ENCODE data around the gene BIN1. TPM values are rescaled to one million over a fixed set of nuclear protein-coding genes. Genes with fewer than 3 reads are reported as not detected.

Gene BIN1
- total RNA-seq, 4 donors from 2014 or later = 1,150 to 2,167 (median 1,736) TPM

DNA sequence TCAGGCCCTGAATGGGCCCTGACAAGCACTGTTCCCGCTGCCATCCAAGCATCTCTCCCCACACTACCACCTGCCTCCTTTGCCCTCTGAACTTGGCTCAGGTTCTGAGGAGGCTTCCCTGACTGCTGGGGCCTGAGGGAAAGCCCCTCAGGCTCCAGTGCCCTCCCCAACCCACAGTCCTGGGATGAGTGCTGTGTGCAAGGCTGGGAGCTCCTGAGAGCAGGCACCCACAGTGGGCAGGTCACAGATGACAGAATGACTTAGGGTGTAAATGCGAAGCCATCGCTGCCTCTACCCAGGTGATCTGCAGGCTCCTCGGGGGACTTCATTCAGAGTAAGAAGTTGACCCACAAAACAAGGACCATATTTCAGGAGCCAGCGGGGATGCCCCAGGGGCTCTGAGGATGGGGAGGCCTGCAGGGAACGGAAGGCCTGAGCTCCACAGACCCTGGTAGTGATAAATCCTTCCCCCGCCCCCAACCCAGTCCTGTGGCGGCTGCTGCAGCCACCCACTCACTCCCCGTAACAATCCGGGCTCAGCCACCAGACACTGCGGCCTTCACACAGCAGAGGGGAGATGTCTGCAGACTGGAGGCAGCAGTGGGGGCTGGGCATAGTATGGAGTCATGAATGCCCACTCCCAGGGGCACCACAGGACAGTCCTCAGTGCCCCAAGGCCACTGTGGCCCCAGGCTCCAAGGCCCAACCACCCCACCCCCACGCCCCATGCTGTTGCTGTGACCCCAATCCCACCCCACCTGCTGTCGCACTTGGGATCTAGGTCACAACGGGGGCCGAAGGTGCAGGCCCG is 8.9 kb downstream of the BIN1 start:
- Histone ChIP-seq H3K4me1 (peaks cover 95 to 100% of the 10 kb centered on the region in 2 donors), H3K27me3 (no peaks in the 10 kb centered on the region), H3K9me3 (no peaks in the 10 kb centered on the region), H3K4me3 (no peak overlapping the region), H3K27ac (peak overlapping the region; percentile 97 to 100 (median 100)), H3K36me3 (no peaks in the 10 kb centered on the region)
- in situ Hi-C loops (cut with MboI; ENCODE audit: low sequenced_read_pairs in 4 of 4) = loop anchor here in 2 of 4 donors (25.0 kb wide), 2 partner anchors 289 to 314 kb away; partner anchors contain the start of genes MAP3K2 (in 1 of the 2) and PROC (in 1 of the 2)
- no peak for ATAC-seq
- no peak for TF ChIP-seq POLR2A (IDR thresholded peaks at IDR 0.05)
- TF ChIP-seq, protein P1, sequence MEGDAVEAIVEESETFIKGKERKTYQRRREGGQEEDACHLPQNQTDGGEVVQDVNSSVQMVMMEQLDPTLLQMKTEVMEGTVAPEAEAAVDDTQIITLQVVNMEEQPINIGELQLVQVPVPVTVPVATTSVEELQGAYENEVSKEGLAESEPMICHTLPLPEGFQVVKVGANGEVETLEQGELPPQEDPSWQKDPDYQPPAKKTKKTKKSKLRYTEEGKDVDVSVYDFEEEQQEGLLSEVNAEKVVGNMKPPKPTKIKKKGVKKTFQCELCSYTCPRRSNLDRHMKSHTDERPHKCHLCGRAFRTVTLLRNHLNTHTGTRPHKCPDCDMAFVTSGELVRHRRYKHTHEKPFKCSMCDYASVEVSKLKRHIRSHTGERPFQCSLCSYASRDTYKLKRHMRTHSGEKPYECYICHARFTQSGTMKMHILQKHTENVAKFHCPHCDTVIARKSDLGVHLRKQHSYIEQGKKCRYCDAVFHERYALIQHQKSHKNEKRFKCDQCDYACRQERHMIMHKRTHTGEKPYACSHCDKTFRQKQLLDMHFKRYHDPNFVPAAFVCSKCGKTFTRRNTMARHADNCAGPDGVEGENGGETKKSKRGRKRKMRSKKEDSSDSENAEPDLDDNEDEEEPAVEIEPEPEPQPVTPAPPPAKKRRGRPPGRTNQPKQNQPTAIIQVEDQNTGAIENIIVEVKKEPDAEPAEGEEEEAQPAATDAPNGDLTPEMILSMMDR (IDR thresholded peaks at IDR 0.05 in 4 of 5, conservative IDR thresholded peaks at IDR 0.05 in 1 of 5) = no peak
- intact Hi-C loops (cut with DNase I; ENCODE audit: low total_unique reads) = no loop called here
- DNase-seq = peak in 1 of 2 donors; percentile 16

DNA sequence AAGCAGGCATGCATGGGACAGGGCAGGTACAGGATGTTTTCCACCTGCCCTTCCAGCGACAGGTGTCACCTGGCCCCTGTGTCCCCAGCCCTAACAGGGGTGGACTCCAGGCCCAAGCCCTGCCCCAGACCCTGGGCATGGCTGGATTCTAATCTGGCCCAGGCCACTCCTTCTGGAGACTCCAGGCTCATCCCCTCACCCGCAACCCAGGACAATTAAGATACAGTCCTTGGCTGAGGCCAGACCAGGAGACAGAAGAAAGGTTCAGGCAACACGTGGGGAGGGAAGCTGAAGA is 9.5 kb downstream of the BIN1 start:
- ATAC-seq (peak in 1 of 2 donors; percentile 1), DNase-seq (no peak)
- Histone ChIP-seq H3K27ac (peak overlapping the region; percentile 97 to 100 (median 100)), H3K9me3 (no peaks in the 10 kb centered on the region), H3K4me1 (peaks cover 97 to 100% of the 10 kb centered on the region in 2 donors), H3K36me3 (no peaks in the 10 kb centered on the region), H3K27me3 (no peaks in the 10 kb centered on the region), H3K4me3 (peak overlapping the region in 1 of 4 donors; percentile 9)
- TF ChIP-seq POLR2A (IDR thresholded peaks at IDR 0.05) = no peak
- TF ChIP-seq, protein P1 (IDR thresholded peaks at IDR 0.05 in 4 of 5, conservative IDR thresholded peaks at IDR 0.05 in 1 of 5) = no peak
- in situ Hi-C loops (cut with MboI; ENCODE audit: low sequenced_read_pairs in 4 of 4) = loop anchor here in 2 of 4 donors (25.0 kb wide), 2 partner anchors 290 to 315 kb away; partner anchors contain the start of genes MAP3K2 (in 1 of the 2) and PROC (in 1 of the 2)
- intact Hi-C loops (cut with DNase I; ENCODE audit: low total_unique reads) = no loop called here

DNA sequence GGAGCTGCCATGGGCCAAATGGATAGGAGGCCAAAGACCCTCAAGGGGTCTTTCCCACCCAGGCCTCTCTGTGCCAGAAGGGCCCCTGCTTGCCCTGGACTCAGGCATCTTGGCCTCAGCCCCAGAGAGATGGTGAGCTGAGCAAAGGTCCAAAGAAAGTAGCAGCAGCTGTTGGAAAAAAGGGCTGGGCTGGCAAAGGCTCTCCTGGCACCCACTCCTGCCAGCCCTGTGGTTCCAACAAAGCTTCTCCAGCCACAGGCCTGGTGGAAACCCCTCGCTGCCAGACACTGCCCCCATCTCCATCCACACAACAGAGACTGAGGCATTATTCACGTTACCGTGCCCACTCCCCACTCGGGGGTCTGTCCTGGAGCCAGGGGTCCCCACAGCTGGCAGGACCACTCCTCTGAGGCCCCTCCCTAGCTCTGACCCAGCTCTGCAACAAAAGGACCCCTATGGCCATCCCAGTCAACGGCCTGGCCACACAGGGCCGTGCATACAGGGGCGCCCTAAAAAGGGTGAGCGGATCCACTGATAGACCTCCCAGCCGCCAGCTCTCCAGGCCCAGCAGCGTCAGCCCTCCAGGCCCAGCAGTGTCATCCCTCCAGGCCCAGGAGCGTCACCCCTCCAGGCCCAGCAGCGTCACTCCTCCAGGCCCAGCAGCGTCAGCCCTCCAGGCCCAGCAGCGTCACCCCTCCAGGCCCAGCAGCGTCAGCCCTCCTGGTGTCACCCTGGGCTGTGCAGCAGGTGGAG is 10.1 kb downstream of the BIN1 start:
- in situ Hi-C loops (cut with MboI; ENCODE audit: low sequenced_read_pairs in 4 of 4) = loop anchor here in 2 of 4 donors (25.0 kb wide), 2 partner anchors 290 to 315 kb away; partner anchors contain the start of genes MAP3K2 (in 1 of the 2) and PROC (in 1 of the 2)
- no peaks in the 10 kb centered on the region for H3K36me3 ChIP-seq
- H3K27me3 ChIP-seq = no peaks in the 10 kb centered on the region
- DNase-seq (peak; percentile 71 to 90), ATAC-seq (peak; percentile 53 to 72)
- TF ChIP-seq, protein P1 (IDR thresholded peaks at IDR 0.05 in 4 of 5, conservative IDR thresholded peaks at IDR 0.05 in 1 of 5) = no peak
- peak in 1 of 2 donors; percentile 29 for TF ChIP-seq POLR2A (IDR thresholded peaks at IDR 0.05)
- intact Hi-C loops (cut with DNase I; ENCODE audit: low total_unique reads) = no loop called here
- H3K4me3 ChIP-seq = peak overlapping the region in 1 of 4 donors; percentile 15
- peak overlapping the region; percentile 97 to 100 (median 100) for H3K27ac ChIP-seq
- H3K4me1 ChIP-seq = peaks cover 100% of the 10 kb centered on the region in 2 donors
- H3K9me3 ChIP-seq = no peaks in the 10 kb centered on the region

DNA sequence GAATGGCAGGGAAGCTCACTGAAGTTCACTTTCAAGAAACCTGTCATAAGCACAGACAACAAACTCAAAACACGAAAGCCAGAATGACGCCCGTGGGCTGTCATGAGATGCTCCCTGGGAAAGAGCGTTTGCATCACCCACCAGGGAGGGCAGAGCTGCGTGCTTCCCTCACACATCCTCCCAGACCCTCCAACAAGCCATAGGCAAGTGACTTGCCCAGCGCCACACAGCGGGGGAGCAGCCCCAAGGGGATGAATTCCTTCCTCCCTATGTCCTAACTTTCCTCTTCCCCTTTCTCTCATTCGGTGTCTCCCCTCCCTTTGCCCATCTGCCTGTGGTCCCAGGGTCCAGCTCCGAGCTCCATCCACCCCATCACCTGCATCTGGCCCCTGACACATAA is 10.7 kb downstream of the BIN1 start:
- Histone ChIP-seq H3K36me3 (no peaks in the 10 kb centered on the region), H3K27me3 (no peaks in the 10 kb centered on the region), H3K9me3 (no peaks in the 10 kb centered on the region), H3K4me1 (peaks cover 97 to 100% of the 10 kb centered on the region in 2 donors), H3K27ac (peak overlapping the region; percentile 97 to 100 (median 100)), H3K4me3 (peak overlapping the region in 1 of 4 donors; percentile 15)
- in situ Hi-C loops (cut with MboI; ENCODE audit: low sequenced_read_pairs in 4 of 4) (loop anchor here in 2 of 4 donors (25.0 kb wide), 2 partner anchors 291 to 316 kb away; partner anchors contain the start of genes MAP3K2 (in 1 of the 2) and PROC (in 1 of the 2)), intact Hi-C loops (cut with DNase I; ENCODE audit: low total_unique reads) (no loop called here)
- TF ChIP-seq, protein P1 (IDR thresholded peaks at IDR 0.05 in 4 of 5, conservative IDR thresholded peaks at IDR 0.05 in 1 of 5) = no peak
- no peak for TF ChIP-seq POLR2A (IDR thresholded peaks at IDR 0.05)
- DNase-seq (peak in 1 of 2 donors; percentile 37), ATAC-seq (no peak)

Measured in gastrocnemius medialis (tissue), 4 donors.